HK-2 (cell line): ENCODE data around the gene SVEP1.

Experiments
- DNase-seq: peaks from one replicate; pipeline ENCODE4 v3.0.0-alpha.2; 2018; ENCODE audit not compliant: unreplicated experiment

SVEP1 gene

GRCh38 chr9:110320651-110321445 lies 258.7 kb downstream of the SVEP1 start:
- DNase-seq, result no peak

- DNase-seq, result no peak
Measured at GRCh38 chr9:110319781-110320492, 259.6 kb downstream of the SVEP1 start.

GRCh38 chr9:110317911-110318310 lies 261.6 kb downstream of the SVEP1 start:
- DNase-seq, result no peak

GRCh38 chr9:110316261-110317075 lies 263.1 kb downstream of the SVEP1 start:
- no peak for DNase-seq
